ENCODE results near the gene LDLR. TPM values are rescaled to one million over a fixed set of nuclear protein-coding genes. Genes with fewer than 3 reads are reported as not detected.

LDLR gene
- total RNA-seq, 1 experiment from 2014 or later = 127 TPM

GRCh38 chr19:11151181-11151580 lies 61.9 kb downstream of the LDLR start:
- no peaks in the 10 kb centered on the region for H3K9me3 Mint-ChIP-seq (ENCODE audit: unreplicated experiment)
- no TSS peak for BruUV-seq (replicated peaks)
- no peaks in the 10 kb centered on the region for H3K27me3 Mint-ChIP-seq (ENCODE audit: insufficient read depth, unreplicated experiment)
- H3K4me1 Mint-ChIP-seq (ENCODE audit: insufficient read depth, unreplicated experiment) = peaks cover 17% of the 10 kb centered on the region
- DNase-seq (ENCODE audit: unreplicated experiment) = no peak
- no peak for TF ChIP-seq CTCF (IDR thresholded peaks at IDR 0.05; ENCODE audit: unreplicated experiment)
- ChIA-PET POLR2A (interaction anchor here (0.8 to 4.9 kb wide), 3 partner anchors 9 to 66 kb away, joined by 3 to 35 read pairs (median 3); no protein-coding TSS in a partner anchor), CTCF (interaction anchor here (0.6 to 2.2 kb wide), 3 partner anchors 8 to 12 kb away, joined by 3 to 9 read pairs (median 7); no protein-coding TSS in a partner anchor)
- H3K4me3 Mint-ChIP-seq (ENCODE audit: unreplicated experiment) = no peak overlapping the region
- H3K36me3 Mint-ChIP-seq (ENCODE audit: insufficient read depth, unreplicated experiment) = peaks cover 16% of the 10 kb centered on the region
- intact Hi-C loops (cut with micrococcal nuclease) = no loop called here
- peak overlapping the region; percentile 89 for H3K27ac Mint-ChIP-seq (ENCODE audit: low read depth, unreplicated experiment)

- intact Hi-C loops (cut with micrococcal nuclease) = loop anchor here (2.0 kb wide), 1 partner anchor 14 kb away; no protein-coding TSS in a partner anchor
- peak overlapping the region; percentile 89 for H3K27ac Mint-ChIP-seq (ENCODE audit: low read depth, unreplicated experiment)
- BruUV-seq (replicated peaks) = no TSS peak
- ChIA-PET POLR2A (interaction anchor here (0.5 to 4.9 kb wide), 23 partner anchors 10 to 1288 kb away, joined by 3 to 35 read pairs (median 3); partner anchors contain the start of genes CCDC159, LDLR, TMEM205 and ZNF443), CTCF (interaction anchor here (0.6 to 2.2 kb wide), 6 partner anchors 9 to 571 kb away, joined by 3 to 9 read pairs (median 6); no protein-coding TSS in a partner anchor)
- peaks cover 16% of the 10 kb centered on the region for H3K36me3 Mint-ChIP-seq (ENCODE audit: insufficient read depth, unreplicated experiment)
- peaks cover 20% of the 10 kb centered on the region for H3K4me1 Mint-ChIP-seq (ENCODE audit: insufficient read depth, unreplicated experiment)
- DNase-seq (ENCODE audit: unreplicated experiment) = peak; percentile 93
- H3K4me3 Mint-ChIP-seq (ENCODE audit: unreplicated experiment) = peak overlapping the region; percentile 13
- no peaks in the 10 kb centered on the region for H3K9me3 Mint-ChIP-seq (ENCODE audit: unreplicated experiment)
- TF ChIP-seq CTCF (IDR thresholded peaks at IDR 0.05; ENCODE audit: unreplicated experiment) = no peak
- no peaks in the 10 kb centered on the region for H3K27me3 Mint-ChIP-seq (ENCODE audit: insufficient read depth, unreplicated experiment)
Measured at GRCh38 chr19:11152318-11153062, 63.2 kb downstream of the LDLR start.

GRCh38 chr19:11154683-11155047 lies 65.4 kb downstream of the LDLR start:
- BruUV-seq (replicated peaks) = no TSS peak
- H3K27me3 Mint-ChIP-seq (ENCODE audit: insufficient read depth, unreplicated experiment) = no peaks in the 10 kb centered on the region
- ChIA-PET CTCF (interaction anchor here (0.6 to 2.0 kb wide), 7 partner anchors 15 to 213 kb away, joined by 3 to 8 read pairs (median 5); no protein-coding TSS in a partner anchor), POLR2A (interaction anchor here (1.6 to 4.9 kb wide), 6 partner anchors 12 to 59 kb away, joined by 7 to 35 read pairs (median 12); no protein-coding TSS in a partner anchor)
- H3K27ac Mint-ChIP-seq (ENCODE audit: low read depth, unreplicated experiment) = peak overlapping the region; percentile 44
- peaks cover 9% of the 10 kb centered on the region for H3K36me3 Mint-ChIP-seq (ENCODE audit: insufficient read depth, unreplicated experiment)
- no peaks in the 10 kb centered on the region for H3K9me3 Mint-ChIP-seq (ENCODE audit: unreplicated experiment)
- no peak for TF ChIP-seq CTCF (IDR thresholded peaks at IDR 0.05; ENCODE audit: unreplicated experiment)
- intact Hi-C loops (cut with micrococcal nuclease) = no loop called here
- no peak for DNase-seq (ENCODE audit: unreplicated experiment)
- peaks cover 22% of the 10 kb centered on the region for H3K4me1 Mint-ChIP-seq (ENCODE audit: insufficient read depth, unreplicated experiment)
- peak overlapping the region; percentile 77 for H3K4me3 Mint-ChIP-seq (ENCODE audit: unreplicated experiment)

- Mint-ChIP-seq H3K27me3 (ENCODE audit: insufficient read depth, unreplicated experiment) (no peaks in the 10 kb centered on the region), H3K9me3 (ENCODE audit: unreplicated experiment) (no peaks in the 10 kb centered on the region), H3K36me3 (ENCODE audit: insufficient read depth, unreplicated experiment) (peaks cover 9% of the 10 kb centered on the region), H3K4me3 (ENCODE audit: unreplicated experiment) (peak within 1 kb of the TSS; percentile 77), H3K27ac (ENCODE audit: low read depth, unreplicated experiment) (peak within 1 kb of the TSS; percentile 44), H3K4me1 (ENCODE audit: insufficient read depth, unreplicated experiment) (peaks cover 22% of the 10 kb centered on the region)
- peak; percentile 99 for DNase-seq (ENCODE audit: unreplicated experiment)
- TF ChIP-seq CTCF (IDR thresholded peaks at IDR 0.05; ENCODE audit: unreplicated experiment) = no peak
- ChIA-PET POLR2A (interaction anchor here (0.8 to 4.9 kb wide), 9 partner anchors 12 to 183 kb away, joined by 3 to 35 read pairs (median 7); no protein-coding TSS in a partner anchor), CTCF (interaction anchor here (0.6 to 2.0 kb wide), 10 partner anchors 8 to 214 kb away, joined by 3 to 8 read pairs (median 4); no protein-coding TSS in a partner anchor)
- BruUV-seq (replicated peaks) = TSS peak; percentile 25
- intact Hi-C loops (cut with micrococcal nuclease) = no loop called here
Measured at GRCh38 chr19:11155373-11156120, 66.3 kb downstream of the LDLR start, which contains the start of gene SPC24. Gene SPC24, minus strand, starts transcription at chr19:11155782. Its CDS starts 6 bp downstream, at chr19:11155776.

All from MCF 10A (cell line).